Activated CD8-positive, alpha-beta T cell treated with anti-CD3 and anti-CD28 coated beads for 36 hours (primary cell): ENCODE results near the gene INPP5A. TPM values are rescaled to one million over a fixed set of nuclear protein-coding genes. Genes with fewer than 3 reads are reported as not detected.

Experiments
- ATAC-seq: fragments of 200-7000 bp; cut with Tn5 transposase; one replicate; pipeline ENCODE4 v1.10.0; 2021; ENCODE audit warnings: mild to moderate bottlenecking, moderate library complexity
- CTCF ChIA-PET: fragments of 350-600 bp; sonication (Branson Sonifier 250); formaldehyde crosslinking; loops from one replicate; lab custom pipeline; 2021; ENCODE audit warnings: antibody characterized with exemption; lab: Charles Lee
- POLR2A ChIA-PET: fragments of 350-600 bp; sonication (Branson Sonifier 250); formaldehyde crosslinking; loops from one replicate; lab custom pipeline; 2021; ENCODE audit warnings: antibody characterized with exemption; lab: Charles Lee
- DNase-seq: peaks from one replicate; pipeline ENCODE4 v3.0.0-alpha.2; 2020
- H3K27ac Mint-ChIP-seq: one replicate; pipeline ENCODE4 v1.8.0; 2021; ENCODE audit warnings: mild to moderate bottlenecking, mixed read lengths
- H3K27me3 Mint-ChIP-seq: one replicate; pipeline ENCODE4 v1.8.0; 2021; ENCODE audit warnings: mixed read lengths
- H3K36me3 Mint-ChIP-seq: one replicate; pipeline ENCODE4 v1.8.0; 2021; ENCODE audit warnings: low read depth, mixed read lengths
- H3K4me1 Mint-ChIP-seq: one replicate; pipeline ENCODE4 v1.8.0; 2021; ENCODE audit warnings: low read depth, mixed read lengths
- H3K4me3 Mint-ChIP-seq: one replicate; pipeline ENCODE4 v1.8.0; 2021; ENCODE audit warnings: mild to moderate bottlenecking, moderate library complexity, mixed read lengths
- H3K9me3 Mint-ChIP-seq: one replicate; pipeline ENCODE4 v1.8.0; 2021; ENCODE audit warnings: mixed read lengths
- CTCF ChIP-seq: fragments of 200-600 bp; IDR thresholded peaks from one replicate; pipeline ENCODE4 v1.8.0; 2022; ENCODE audit warnings: antibody characterized with exemption, mild to moderate bottlenecking
- intact Hi-C: fragments of 100-400 bp; cut with micrococcal nuclease; formaldehyde crosslinking; loops from one replicate; pipeline ENCODE4 v1.10.0; 2022
- total RNA-seq, 2 experiments: library from RNA; stranded (reverse); gene quantifications; one replicate each; pipeline ENCODE4 v1.2.3, GENCODE V29; 2021

The INPP5A gene
- total RNA-seq, 2 experiments from 2014 or later, result 9.6 to 10.4 TPM

DNA sequence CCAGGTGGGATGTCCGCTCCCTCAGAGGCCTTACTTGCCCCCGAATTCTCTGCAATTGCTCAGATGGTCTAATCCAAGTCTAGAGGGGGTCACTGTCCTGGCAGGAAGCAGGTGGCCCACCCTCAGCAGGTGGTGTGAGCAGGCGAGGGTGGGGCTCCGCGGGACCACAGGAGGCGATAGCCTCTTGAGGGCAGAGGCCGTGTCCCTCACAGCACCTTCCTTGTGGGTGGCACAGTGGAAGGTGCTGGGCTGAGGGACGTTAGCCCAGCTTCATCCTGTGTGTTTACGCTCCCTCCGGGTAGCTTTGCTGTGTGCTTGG, 38.3 kb upstream of the INPP5A start:
- Mint-ChIP-seq H3K27me3 (peaks cover 1% of the 10 kb centered on the region), H3K4me3 (no peak overlapping the region), H3K27ac (no peak overlapping the region), H3K4me1 (no peaks in the 10 kb centered on the region), H3K36me3 (no peaks in the 10 kb centered on the region), H3K9me3 (no peaks in the 10 kb centered on the region)
- DNase-seq (no peak), ATAC-seq (no peak)
- intact Hi-C loops, result no loop called here
- POLR2A ChIA-PET, result interaction anchor here (0.6 to 1.3 kb wide), 2 partner anchors 10 to 27 kb away, joined by 3 to 4 read pairs; no protein-coding TSS in a partner anchor
- CTCF ChIA-PET, result no interaction called here
- no peak for TF ChIP-seq CTCF

GRCh38 chr10:132500781-132501415, 36.7 kb upstream of the INPP5A start:
- CTCF ChIA-PET, result no interaction called here
- H3K27me3 Mint-ChIP-seq, result peaks cover 1% of the 10 kb centered on the region
- POLR2A ChIA-PET, result no interaction called here
- no peaks in the 10 kb centered on the region for H3K4me1 Mint-ChIP-seq
- no peaks in the 10 kb centered on the region for H3K9me3 Mint-ChIP-seq
- DNase-seq (no peak), ATAC-seq (no peak)
- no peak for TF ChIP-seq CTCF
- no peak overlapping the region for H3K27ac Mint-ChIP-seq
- H3K36me3 Mint-ChIP-seq, result no peaks in the 10 kb centered on the region
- H3K4me3 Mint-ChIP-seq, result no peak overlapping the region
- intact Hi-C loops, result no loop called here

- H3K4me1 Mint-ChIP-seq, result no peaks in the 10 kb centered on the region
- no peak for DNase-seq
- CTCF ChIA-PET, result interaction anchor here (0.6 kb wide), 1 partner anchor 674 kb away, joined by 3 read pairs; no protein-coding TSS in a partner anchor
- POLR2A ChIA-PET, result no interaction called here
- H3K27me3 Mint-ChIP-seq, result peaks cover 1% of the 10 kb centered on the region
- intact Hi-C loops, result no loop called here
- no peak overlapping the region for H3K4me3 Mint-ChIP-seq
- no peak for TF ChIP-seq CTCF
- ATAC-seq, result no peak
- H3K9me3 Mint-ChIP-seq, result no peaks in the 10 kb centered on the region
- H3K27ac Mint-ChIP-seq, result no peak overlapping the region
- H3K36me3 Mint-ChIP-seq, result no peaks in the 10 kb centered on the region
Measured at GRCh38 chr10:132502544-132503300, 34.9 kb upstream of the INPP5A start.

DNA sequence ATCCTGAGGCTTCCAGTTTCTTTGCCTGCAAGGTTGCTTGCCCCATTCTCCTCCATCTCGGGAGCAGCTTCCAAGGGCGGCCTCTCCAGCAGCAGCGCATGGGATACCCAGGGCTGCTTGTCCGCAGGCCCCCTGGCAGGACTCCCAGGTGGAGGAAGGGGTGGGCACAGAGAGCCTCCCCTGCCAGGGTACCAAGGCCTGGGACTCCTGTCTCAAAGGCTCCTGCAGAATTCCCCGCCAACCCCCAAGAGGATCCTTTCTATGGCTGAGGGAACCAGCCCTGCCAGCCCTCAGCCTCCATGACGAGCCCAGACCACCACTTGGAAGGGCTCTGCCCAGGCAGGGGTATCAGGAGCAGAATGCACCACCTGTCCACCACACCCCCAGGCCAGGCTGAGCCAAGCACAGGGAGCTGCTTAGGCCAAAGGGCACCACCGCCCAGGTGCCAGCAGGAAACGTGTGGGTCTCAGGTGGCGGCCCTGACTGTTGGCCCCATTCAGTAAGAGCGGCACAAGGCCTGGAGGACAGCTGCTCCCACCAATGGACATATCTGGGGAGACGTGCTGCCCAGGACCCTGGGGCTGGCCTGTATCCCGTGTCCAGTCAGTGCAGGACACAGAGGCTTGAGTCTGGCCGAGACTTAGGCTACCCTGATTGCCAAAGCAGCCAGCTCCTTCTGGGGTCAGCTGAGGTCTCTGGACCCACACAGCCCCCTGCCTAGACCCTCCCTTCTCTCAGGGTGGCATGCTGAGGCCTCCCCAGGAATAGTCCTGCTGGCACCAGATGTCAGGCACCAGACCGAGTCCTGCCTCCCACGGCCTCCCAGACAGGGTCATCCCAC, 33.8 kb upstream of the INPP5A start:
- no peak for DNase-seq
- ATAC-seq, result no peak
- ChIA-PET POLR2A (no interaction called here), CTCF (no interaction called here)
- Mint-ChIP-seq H3K27me3 (peaks cover 1% of the 10 kb centered on the region), H3K36me3 (no peaks in the 10 kb centered on the region), H3K4me1 (no peaks in the 10 kb centered on the region), H3K4me3 (no peak overlapping the region), H3K9me3 (no peaks in the 10 kb centered on the region), H3K27ac (no peak overlapping the region)
- no peak for TF ChIP-seq CTCF
- intact Hi-C loops, result no loop called here
